Mucosa of stomach (tissue), 1 donor: ENCODE data around the gene KCNK2.

ENCODE experiments used
- H3K27me3 ChIP-seq: one replicate; pipeline ENCODE4 v1.7.0; 2013; ENCODE audit warnings: mild to moderate bottlenecking, low read length; ENCODE audit not compliant: control insufficient read depth, insufficient read depth
- H3K36me3 ChIP-seq: one replicate; pipeline ENCODE4 v1.7.0; 2013; ENCODE audit warnings: low read length; ENCODE audit not compliant: control insufficient read depth, insufficient read depth
- H3K4me1 ChIP-seq: one replicate; pipeline ENCODE4 v1.7.0; 2013; ENCODE audit warnings: mild to moderate bottlenecking, low read length; ENCODE audit not compliant: control insufficient read depth, insufficient read depth
- H3K4me3 ChIP-seq: one replicate; pipeline ENCODE4 v1.7.0; 2013; ENCODE audit warnings: low read length
- H3K9ac ChIP-seq: one replicate; pipeline ENCODE4 v1.7.0; 2013; ENCODE audit warnings: mild to moderate bottlenecking, low read length, moderate library complexity
- H3K9me3 ChIP-seq: one replicate; pipeline ENCODE4 v1.7.0; 2013; ENCODE audit warnings: mild to moderate bottlenecking, low read length, moderate library complexity; ENCODE audit not compliant: control insufficient read depth
- donor health status: Pancreatic carcinoma.

KCNK2 gene

DNA sequence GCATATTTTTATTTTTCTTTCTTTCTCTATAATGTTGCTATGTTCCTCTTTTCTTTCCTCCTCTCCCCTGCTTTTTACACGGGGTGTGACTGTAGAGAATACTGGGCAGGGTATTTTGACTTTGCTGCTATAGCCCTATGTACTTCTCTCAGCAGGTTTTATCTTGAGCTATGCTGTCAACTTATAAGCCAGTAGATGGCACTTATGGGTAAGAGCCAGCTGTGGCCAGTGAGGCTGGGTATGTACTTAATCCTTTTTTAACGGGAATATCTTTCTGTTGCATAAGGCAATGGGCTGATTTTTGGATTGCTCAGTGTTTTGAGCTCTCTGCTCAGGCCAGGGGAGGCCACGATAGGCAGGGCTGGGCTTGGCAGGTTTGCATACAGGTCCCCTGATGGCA is 99.0 kb downstream of the KCNK2 start:
- no peak overlapping the region for H3K9ac ChIP-seq
- H3K4me3 ChIP-seq: no peak overlapping the region
- no peaks in the 10 kb centered on the region for H3K9me3 ChIP-seq
- H3K36me3 ChIP-seq: no peaks in the 10 kb centered on the region
- no peaks in the 10 kb centered on the region for H3K4me1 ChIP-seq
- no peaks in the 10 kb centered on the region for H3K27me3 ChIP-seq

- Histone ChIP-seq H3K9me3 (no peaks in the 10 kb centered on the region), H3K27me3 (no peaks in the 10 kb centered on the region), H3K36me3 (no peaks in the 10 kb centered on the region), H3K4me1 (no peaks in the 10 kb centered on the region), H3K9ac (no peak overlapping the region), H3K4me3 (no peak overlapping the region)
Measured at GRCh38 chr1:215185067-215185620, 102.6 kb downstream of the KCNK2 start.

- Histone ChIP-seq H3K36me3 (no peaks in the 10 kb centered on the region), H3K4me1 (no peaks in the 10 kb centered on the region), H3K27me3 (no peaks in the 10 kb centered on the region), H3K9me3 (no peaks in the 10 kb centered on the region), H3K9ac (no peak overlapping the region), H3K4me3 (no peak overlapping the region)
Measured at GRCh38 chr1:215188302-215188950, 105.9 kb downstream of the KCNK2 start.

- H3K9ac ChIP-seq: no peak overlapping the region
Measured at GRCh38 chr1:215192306-215192705, 109.8 kb downstream of the KCNK2 start.

DNA sequence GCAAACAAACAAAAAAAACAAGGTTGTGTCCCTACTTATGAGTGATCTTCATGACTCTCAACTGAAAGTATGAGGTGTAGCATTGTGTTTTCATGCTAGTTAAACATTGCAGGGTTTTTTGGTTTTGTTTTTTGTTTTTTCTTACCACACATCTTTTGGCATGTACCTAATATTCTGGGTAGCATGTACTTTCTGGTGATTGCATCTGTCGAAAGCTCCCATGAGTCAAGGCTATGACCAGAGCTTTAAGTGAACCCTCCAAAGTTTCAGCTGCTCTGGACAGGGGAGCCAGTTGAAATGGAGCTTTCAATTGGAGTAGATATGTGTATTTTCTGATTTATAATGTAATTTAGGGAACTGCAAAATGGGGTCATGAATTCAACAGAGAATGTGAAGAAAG is 115.5 kb downstream of the KCNK2 start:
- Histone ChIP-seq H3K9me3 (no peaks in the 10 kb centered on the region), H3K27me3 (no peaks in the 10 kb centered on the region), H3K9ac (no peak overlapping the region), H3K36me3 (no peaks in the 10 kb centered on the region), H3K4me1 (no peaks in the 10 kb centered on the region), H3K4me3 (no peak overlapping the region)

More at GRCh38 chr1:215192306-215192705, 109.8 kb downstream of the KCNK2 start:
- H3K9me3 ChIP-seq: no peaks in the 10 kb centered on the region
- H3K27me3 ChIP-seq: no peaks in the 10 kb centered on the region
- H3K4me1 ChIP-seq: no peaks in the 10 kb centered on the region
- no peaks in the 10 kb centered on the region for H3K36me3 ChIP-seq
- H3K4me3 ChIP-seq: no peak overlapping the region

DNA sequence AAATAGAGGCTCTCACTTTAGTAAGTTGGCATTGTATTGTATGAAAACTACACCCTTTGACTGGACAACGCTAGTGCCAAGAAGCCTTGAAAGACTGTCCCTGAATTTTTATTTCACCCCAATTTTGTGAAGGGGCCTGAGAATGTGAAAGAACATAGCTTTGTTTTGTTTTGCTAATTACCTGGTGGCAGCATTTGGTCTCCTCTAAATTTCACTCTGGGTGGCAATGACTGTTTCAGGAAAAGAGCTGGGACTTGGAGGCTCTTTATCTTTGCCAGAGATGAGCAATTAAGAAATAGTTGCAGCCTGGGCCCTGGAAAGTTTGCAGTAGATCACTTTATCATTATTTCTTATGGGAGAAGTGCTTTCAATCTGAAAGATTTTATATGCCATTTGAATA is 117.6 kb downstream of the KCNK2 start:
- Histone ChIP-seq H3K4me1 (no peaks in the 10 kb centered on the region), H3K27me3 (no peaks in the 10 kb centered on the region), H3K9me3 (no peaks in the 10 kb centered on the region), H3K36me3 (no peaks in the 10 kb centered on the region), H3K9ac (no peak overlapping the region), H3K4me3 (no peak overlapping the region)

DNA sequence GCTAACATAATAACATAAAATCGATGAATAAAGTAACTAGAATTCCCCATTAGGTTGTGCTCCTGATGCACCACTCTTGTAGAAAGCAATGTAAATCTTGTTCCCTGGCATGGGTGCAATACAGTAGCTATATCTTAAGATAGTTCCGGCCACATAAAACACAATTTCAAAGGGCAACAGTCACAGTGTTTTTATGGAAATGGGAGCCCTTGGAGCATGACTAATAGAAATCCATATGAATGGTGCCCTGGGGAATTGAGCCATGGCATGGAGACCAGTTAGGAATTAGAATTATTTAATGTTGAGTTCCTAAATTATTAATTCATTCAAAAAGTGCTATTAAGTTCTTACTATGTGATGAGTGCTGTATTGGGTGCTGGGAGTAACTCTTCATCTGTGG is 118.7 kb downstream of the KCNK2 start:
- Histone ChIP-seq H3K4me1 (no peaks in the 10 kb centered on the region), H3K9me3 (no peaks in the 10 kb centered on the region), H3K9ac (no peak overlapping the region), H3K4me3 (no peak overlapping the region), H3K36me3 (no peaks in the 10 kb centered on the region), H3K27me3 (no peaks in the 10 kb centered on the region)

GRCh38 chr1:215202868-215203267 is 120.3 kb downstream of the KCNK2 start:
- Histone ChIP-seq H3K4me3 (no peak overlapping the region), H3K36me3 (no peaks in the 10 kb centered on the region), H3K9ac (no peak overlapping the region), H3K4me1 (no peaks in the 10 kb centered on the region), H3K27me3 (no peaks in the 10 kb centered on the region), H3K9me3 (no peaks in the 10 kb centered on the region)

DNA sequence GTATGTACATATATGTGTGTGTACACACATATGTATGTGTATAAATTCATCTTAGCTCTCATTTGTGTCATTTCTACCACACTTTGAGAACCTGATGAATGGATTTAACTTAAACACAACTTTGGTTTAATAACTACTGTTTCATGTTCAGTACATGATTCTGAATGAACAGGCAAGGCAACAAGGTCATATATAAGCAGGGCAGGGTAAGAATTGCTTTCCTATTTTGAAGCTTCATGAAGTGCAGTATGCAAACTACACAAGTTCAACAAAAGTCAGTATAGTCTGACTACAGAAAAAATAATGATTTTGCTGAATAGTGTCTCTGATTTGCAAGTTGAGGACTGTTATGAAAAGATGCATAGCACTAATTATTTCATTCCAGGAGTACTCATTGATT is 127.6 kb downstream of the KCNK2 start:
- Histone ChIP-seq H3K27me3 (no peaks in the 10 kb centered on the region), H3K4me3 (no peak overlapping the region), H3K36me3 (no peaks in the 10 kb centered on the region), H3K9me3 (no peaks in the 10 kb centered on the region), H3K4me1 (no peaks in the 10 kb centered on the region), H3K9ac (no peak overlapping the region)

- no peaks in the 10 kb centered on the region for H3K36me3 ChIP-seq
- no peak overlapping the region for H3K4me3 ChIP-seq
- no peaks in the 10 kb centered on the region for H3K4me1 ChIP-seq
- no peaks in the 10 kb centered on the region for H3K27me3 ChIP-seq
- H3K9me3 ChIP-seq: no peaks in the 10 kb centered on the region
- H3K9ac ChIP-seq: no peak overlapping the region
Measured at GRCh38 chr1:215215846-215216245, 133.3 kb downstream of the KCNK2 start.

GRCh38 chr1:215219372-215219771 is 136.8 kb downstream of the KCNK2 start:
- Histone ChIP-seq H3K27me3 (no peaks in the 10 kb centered on the region), H3K4me1 (no peaks in the 10 kb centered on the region), H3K4me3 (no peak overlapping the region)

DNA sequence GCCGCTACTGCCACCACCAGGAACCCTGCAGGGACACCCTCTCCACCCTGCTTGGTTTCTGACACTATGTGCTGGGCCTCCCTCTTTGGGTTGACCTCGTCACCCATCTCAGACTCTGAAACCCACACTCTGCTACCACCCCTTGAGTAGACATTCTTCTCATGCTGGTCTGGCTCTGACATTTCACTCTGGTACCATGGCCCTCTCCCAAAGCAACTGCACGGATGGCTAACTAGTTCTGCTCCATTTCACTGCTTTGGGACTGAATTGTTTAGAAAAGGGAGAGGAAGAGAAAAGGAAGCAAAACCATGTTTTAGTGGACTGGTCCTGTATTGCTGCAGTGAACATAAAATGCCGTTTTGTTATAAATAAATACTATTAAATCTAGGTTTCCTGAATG is 137.8 kb downstream of the KCNK2 start:
- Histone ChIP-seq H3K27me3 (no peaks in the 10 kb centered on the region), H3K9ac (no peak overlapping the region), H3K4me1 (no peaks in the 10 kb centered on the region), H3K9me3 (no peaks in the 10 kb centered on the region), H3K36me3 (no peaks in the 10 kb centered on the region), H3K4me3 (no peak overlapping the region)

More at GRCh38 chr1:215219372-215219771, 136.8 kb downstream of the KCNK2 start:
- H3K9me3 ChIP-seq: no peaks in the 10 kb centered on the region
- no peaks in the 10 kb centered on the region for H3K36me3 ChIP-seq
- no peak overlapping the region for H3K9ac ChIP-seq

- no peaks in the 10 kb centered on the region for H3K4me1 ChIP-seq
- no peaks in the 10 kb centered on the region for H3K27me3 ChIP-seq
- no peak overlapping the region for H3K9ac ChIP-seq
- no peaks in the 10 kb centered on the region for H3K36me3 ChIP-seq
- H3K9me3 ChIP-seq: no peaks in the 10 kb centered on the region
- no peak overlapping the region for H3K4me3 ChIP-seq
Measured at GRCh38 chr1:215226757-215227156, 144.2 kb downstream of the KCNK2 start.
